ENCODE results near the gene BAIAP2L1. TPM values are rescaled to one million over a fixed set of nuclear protein-coding genes. Genes with fewer than 3 reads are reported as not detected.

The BAIAP2L1 gene
- total and polyA plus RNA-seq, 7 donors = 0.27 to 44.2 (median 3.0) TPM

DNA sequence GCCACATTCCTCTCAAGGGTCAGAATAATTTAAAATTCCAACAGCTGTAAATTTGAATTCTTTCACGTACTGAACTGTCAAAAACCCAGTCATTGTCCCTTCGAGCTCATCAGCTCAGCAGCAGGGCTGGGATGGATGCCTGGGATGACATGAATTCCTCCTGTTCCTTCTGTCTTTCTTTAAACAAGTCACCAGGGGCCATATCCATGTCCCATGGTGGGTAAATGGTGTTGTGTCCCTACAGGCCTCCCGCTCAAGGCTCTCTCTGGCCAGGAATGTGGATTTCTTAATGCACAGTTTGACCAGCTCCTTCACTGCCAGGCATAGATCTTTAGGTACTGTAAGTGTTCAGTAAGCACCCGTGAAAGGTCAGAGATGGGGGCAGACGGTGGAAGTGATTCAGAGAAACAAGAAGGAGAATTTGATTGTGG is 135.0 kb downstream of the BAIAP2L1 start:
- 92% methylated on average over 5 of the region's 5 CpGs for WGBS, 2 donors
- intact Hi-C loops (cut with DNase I) = no loop called here

DNA sequence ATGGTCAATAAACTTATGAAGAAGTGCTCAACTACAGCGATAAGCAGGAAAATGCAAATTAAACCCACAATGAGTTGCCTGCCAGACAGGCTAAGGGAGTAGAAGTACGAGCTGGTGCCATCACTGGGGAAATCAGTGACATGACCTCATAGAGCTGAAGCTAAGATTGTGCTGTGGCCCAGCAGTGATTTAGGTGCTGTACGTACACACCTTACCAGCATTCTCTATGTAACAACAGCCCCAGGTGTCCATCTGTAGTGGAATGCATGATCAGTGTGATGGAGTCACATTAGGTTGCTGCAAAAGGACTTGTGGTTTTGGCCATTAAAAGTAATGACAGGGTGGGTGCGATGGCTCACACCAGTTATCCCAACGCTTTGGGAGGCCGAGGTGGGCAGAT is 143.2 kb downstream of the BAIAP2L1 start:
- Histone ChIP-seq H3K9me3 (no peaks in the 10 kb centered on the region), H3K4me3 (no peak overlapping the region), H3K36me3 (peaks cover 0 to 22% (median 2%) of the 10 kb centered on the region in 4 donors), H3K27ac (no peak overlapping the region), H3K27me3 (no peaks in the 10 kb centered on the region), H3K4me1 (peaks cover 0 to 17% (median 8%) of the 10 kb centered on the region in 4 donors)
- DNase-seq = no peak
- WGBS, 2 donors = 96 to 97% methylated on average over 6 of the region's 6 CpGs
- TF ChIP-seq, protein P1, sequence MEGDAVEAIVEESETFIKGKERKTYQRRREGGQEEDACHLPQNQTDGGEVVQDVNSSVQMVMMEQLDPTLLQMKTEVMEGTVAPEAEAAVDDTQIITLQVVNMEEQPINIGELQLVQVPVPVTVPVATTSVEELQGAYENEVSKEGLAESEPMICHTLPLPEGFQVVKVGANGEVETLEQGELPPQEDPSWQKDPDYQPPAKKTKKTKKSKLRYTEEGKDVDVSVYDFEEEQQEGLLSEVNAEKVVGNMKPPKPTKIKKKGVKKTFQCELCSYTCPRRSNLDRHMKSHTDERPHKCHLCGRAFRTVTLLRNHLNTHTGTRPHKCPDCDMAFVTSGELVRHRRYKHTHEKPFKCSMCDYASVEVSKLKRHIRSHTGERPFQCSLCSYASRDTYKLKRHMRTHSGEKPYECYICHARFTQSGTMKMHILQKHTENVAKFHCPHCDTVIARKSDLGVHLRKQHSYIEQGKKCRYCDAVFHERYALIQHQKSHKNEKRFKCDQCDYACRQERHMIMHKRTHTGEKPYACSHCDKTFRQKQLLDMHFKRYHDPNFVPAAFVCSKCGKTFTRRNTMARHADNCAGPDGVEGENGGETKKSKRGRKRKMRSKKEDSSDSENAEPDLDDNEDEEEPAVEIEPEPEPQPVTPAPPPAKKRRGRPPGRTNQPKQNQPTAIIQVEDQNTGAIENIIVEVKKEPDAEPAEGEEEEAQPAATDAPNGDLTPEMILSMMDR (IDR thresholded peaks at IDR 0.05) = no peak
- TF ChIP-seq EP300 (IDR thresholded peaks at IDR 0.05) (no peak), POLR2AphosphoS5 (IDR thresholded peaks at IDR 0.05) (no peak), POLR2A (IDR thresholded peaks at IDR 0.05) (no peak)
- intact Hi-C loops (cut with DNase I) = loop anchor here (10.0 kb wide), 1 partner anchor 1297 kb away; the partner anchor contains the start of genes FAM200A and ZNF655

More for the DNA sequence above, 135.0 kb downstream of the BAIAP2L1 start:
- TF ChIP-seq EP300 (IDR thresholded peaks at IDR 0.05) (no peak), POLR2A (IDR thresholded peaks at IDR 0.05) (no peak), POLR2AphosphoS5 (IDR thresholded peaks at IDR 0.05) (no peak)
- TF ChIP-seq, protein P1 (IDR thresholded peaks at IDR 0.05) = no peak
- H3K4me3 ChIP-seq = no peak overlapping the region
- peaks cover 0 to 5% (median 0%) of the 10 kb centered on the region in 4 donors for H3K36me3 ChIP-seq
- H3K9me3 ChIP-seq = no peaks in the 10 kb centered on the region
- peaks cover 0 to 9% (median 0%) of the 10 kb centered on the region in 4 donors for H3K4me1 ChIP-seq
- no peak overlapping the region for H3K27ac ChIP-seq
- no peaks in the 10 kb centered on the region for H3K27me3 ChIP-seq
- no peak for DNase-seq

DNA sequence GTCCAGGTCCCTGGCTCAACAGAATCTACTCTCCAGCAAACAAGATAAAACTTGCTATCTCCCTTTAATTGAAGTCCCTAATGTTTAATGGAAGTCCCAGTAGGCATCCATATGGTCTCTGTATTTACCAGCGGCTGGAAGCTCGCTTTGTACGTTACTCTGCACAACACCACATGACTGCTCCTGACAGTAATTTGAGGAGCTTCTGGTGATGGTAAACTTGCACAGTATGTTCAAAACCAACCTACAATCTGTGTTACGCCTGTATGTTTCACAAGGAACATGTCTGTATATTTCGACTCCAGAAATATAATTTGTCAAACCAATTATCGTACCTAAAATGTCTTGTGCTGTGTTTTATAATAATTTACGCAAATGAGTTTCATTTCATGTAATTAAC is 144.5 kb downstream of the BAIAP2L1 start:
- intact Hi-C loops (cut with DNase I) = loop anchor here (10.0 kb wide), 1 partner anchor 1298 kb away; the partner anchor contains the start of genes FAM200A and ZNF655
- no peak for DNase-seq
- Histone ChIP-seq H3K36me3 (peaks cover 0 to 22% (median 2%) of the 10 kb centered on the region in 4 donors), H3K27ac (no peak overlapping the region), H3K4me1 (peaks cover 0 to 14% (median 13%) of the 10 kb centered on the region in 4 donors), H3K4me3 (no peak overlapping the region), H3K9me3 (no peaks in the 10 kb centered on the region), H3K27me3 (no peaks in the 10 kb centered on the region)
- 97 to 98% methylated on average over 7 of the region's 7 CpGs for WGBS, 2 donors
- TF ChIP-seq POLR2AphosphoS5 (IDR thresholded peaks at IDR 0.05) (no peak), POLR2A (IDR thresholded peaks at IDR 0.05) (no peak), EP300 (IDR thresholded peaks at IDR 0.05) (no peak)
- TF ChIP-seq, protein P1 (IDR thresholded peaks at IDR 0.05) = no peak

DNA sequence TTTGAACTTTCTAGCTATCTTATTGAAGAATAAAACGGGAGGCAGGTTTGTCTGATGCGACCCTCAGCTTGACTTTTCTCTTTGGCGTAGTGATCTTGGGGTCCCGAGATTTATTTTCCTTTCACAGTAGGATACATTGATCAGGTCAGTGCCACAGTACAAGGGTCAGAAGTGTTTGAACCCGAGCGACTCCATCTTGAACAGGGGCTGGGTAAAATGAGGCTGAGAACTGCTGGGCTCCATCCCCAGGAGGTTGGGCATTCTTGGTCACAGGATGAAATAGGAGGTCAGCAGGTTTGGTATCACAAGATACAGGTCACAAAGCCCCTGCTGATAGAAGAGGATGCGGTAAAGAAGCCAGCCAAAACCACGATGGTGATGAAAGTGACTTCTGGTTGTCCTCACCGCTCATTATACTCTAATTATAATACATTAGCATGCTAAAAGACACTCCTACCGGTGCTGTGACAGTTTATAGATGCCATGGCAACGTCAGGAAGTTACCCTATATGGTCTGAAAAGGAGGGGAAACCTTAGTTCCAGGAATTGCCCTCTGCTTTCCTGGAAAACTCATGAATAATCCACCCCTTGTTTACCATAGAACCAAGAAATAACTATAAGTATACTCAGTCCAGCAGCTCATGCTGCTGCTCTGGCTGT is 145.8 kb downstream of the BAIAP2L1 start:
- no peak overlapping the region for H3K27ac ChIP-seq
- no peak for DNase-seq
- peaks cover 0 to 14% (median 2%) of the 10 kb centered on the region in 4 donors for H3K36me3 ChIP-seq
- H3K4me3 ChIP-seq = no peak overlapping the region
- H3K27me3 ChIP-seq = no peaks in the 10 kb centered on the region
- intact Hi-C loops (cut with DNase I) = loop anchor here (5.0 to 10.0 kb wide), 2 partner anchors 148 to 1300 kb away; partner anchors contain the start of genes FAM200A, LMTK2 and ZNF655
- TF ChIP-seq POLR2AphosphoS5 (IDR thresholded peaks at IDR 0.05) (no peak), POLR2A (IDR thresholded peaks at IDR 0.05) (no peak), EP300 (IDR thresholded peaks at IDR 0.05) (no peak)
- TF ChIP-seq, protein P1 (IDR thresholded peaks at IDR 0.05) = no peak
- H3K9me3 ChIP-seq = no peaks in the 10 kb centered on the region
- H3K4me1 ChIP-seq = peaks cover 0 to 26% (median 23%) of the 10 kb centered on the region in 4 donors
- 84 to 87% methylated on average over 11 of the region's 11 CpGs for WGBS, 2 donors
